Epithelial cell of proximal tubule (primary cell): ENCODE data around the gene ATP1A3. TPM values are rescaled to one million over a fixed set of nuclear protein-coding genes. Genes with fewer than 3 reads are reported as not detected.

Source experiments
- DNase-seq: peaks from one replicate; pipeline ENCODE4 v3.0.0-alpha.2; 2011; ENCODE audit warnings: low read depth
- H3K4me3 ChIP-seq: 2 replicates; pipeline ENCODE4 v1.5.1; 2011; ENCODE audit warnings: low read depth, mild to moderate bottlenecking, low read length
- CTCF ChIP-seq: conservative IDR thresholded peaks from 2 replicates; pipeline ENCODE4 v1.5.1; 2012; ENCODE audit warnings: low read depth, mild to moderate bottlenecking, low read length
- total RNA-seq: library from RNA; depleted of rRNA; stranded (reverse); fragments of >200 nt; gene quantifications from 2 replicates; pipeline ENCODE4 v1.2.3, GENCODE V29; 2015

Gene ATP1A3
- total RNA-seq, 1 donor from 2014 or later, result not detected

GRCh38 chr19:41978470-41978869, 15.6 kb downstream of the ATP1A3 start:
- no peak for TF ChIP-seq CTCF
- no peak for DNase-seq

GRCh38 chr19:41977916-41978315, 16.1 kb downstream of the ATP1A3 start:
- H3K4me3 ChIP-seq, result no peak overlapping the region
- TF ChIP-seq CTCF, result no peak
- DNase-seq, result no peak

More at GRCh38 chr19:41978470-41978869, 15.6 kb downstream of the ATP1A3 start:
- H3K4me3 ChIP-seq, result no peak overlapping the region

DNA sequence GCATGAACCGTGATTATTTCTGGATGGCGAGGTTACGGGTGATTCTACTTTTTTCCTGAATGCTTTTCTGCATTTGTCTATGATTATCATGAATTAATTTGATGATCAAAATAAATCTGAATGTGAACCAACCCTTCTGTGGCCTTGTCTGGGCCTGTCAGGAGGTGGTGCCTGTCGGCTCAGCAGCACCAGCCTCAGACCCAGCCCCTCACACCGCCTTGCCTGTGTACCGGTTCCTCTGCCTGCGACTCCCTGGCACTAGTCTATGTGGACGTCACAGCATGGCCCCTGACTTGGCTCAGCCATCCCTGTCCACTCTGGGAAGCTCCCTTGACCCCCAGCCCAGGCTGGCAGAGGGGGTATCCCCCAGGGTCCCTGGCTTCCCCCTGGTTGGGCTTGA, 19.4 kb downstream of the ATP1A3 start:
- DNase-seq, result no peak
- TF ChIP-seq CTCF, result no peak

DNA sequence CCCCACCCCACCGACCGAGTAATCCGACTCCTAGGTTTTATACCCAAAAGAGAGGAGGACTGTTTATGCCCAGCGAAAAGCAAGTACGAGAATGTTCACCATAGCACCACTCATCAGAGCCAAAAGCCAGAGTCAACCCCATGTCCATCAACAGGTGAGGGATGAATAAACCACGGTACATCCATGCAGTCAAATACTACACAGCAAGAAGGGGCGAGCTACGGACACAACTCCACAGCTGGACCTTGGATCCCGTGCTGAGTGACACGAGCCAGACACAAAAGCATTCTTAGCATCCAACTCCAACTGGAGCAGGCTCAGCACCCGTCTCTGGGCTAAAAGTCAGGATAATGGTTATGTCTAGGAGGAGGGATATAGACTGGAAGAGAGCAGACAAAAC, 22.7 kb downstream of the ATP1A3 start:
- DNase-seq, result no peak
- H3K4me3 ChIP-seq, result no peak overlapping the region
- TF ChIP-seq CTCF, result no peak

More for the DNA sequence above, 19.4 kb downstream of the ATP1A3 start:
- H3K4me3 ChIP-seq, result no peak overlapping the region

DNA sequence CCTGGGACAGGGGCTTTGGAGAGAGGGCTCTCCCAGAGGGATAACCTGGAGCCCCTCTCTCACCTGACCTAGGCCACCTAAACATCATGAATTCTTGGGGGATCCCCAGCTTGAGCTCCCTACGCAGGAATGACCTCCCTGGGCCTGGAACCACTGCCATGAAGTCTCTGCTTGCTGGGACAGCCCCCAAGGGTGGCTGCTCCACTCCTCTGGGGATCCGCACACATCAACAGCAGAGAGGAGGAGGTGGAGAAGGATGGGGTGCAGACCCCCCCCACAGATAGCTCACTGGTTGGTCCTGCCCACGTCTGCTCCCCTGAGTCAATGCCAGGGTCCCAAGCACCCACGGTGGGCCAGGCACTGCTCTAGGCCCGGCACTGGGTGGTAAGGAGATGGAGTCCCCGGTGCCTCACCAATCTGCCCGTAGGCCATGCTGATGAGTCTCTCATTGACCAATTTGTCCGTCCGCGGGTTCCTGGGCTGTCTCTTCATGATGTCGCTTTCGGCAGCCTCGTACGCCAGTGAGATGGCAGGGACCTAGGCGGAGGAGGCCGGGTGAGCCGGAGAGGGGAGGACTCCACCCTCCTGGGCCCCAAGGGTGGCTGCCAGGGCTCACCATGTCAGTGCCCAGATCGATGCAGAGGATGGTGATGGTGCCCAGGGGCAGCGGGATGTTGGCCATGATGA, 24.1 kb downstream of the ATP1A3 start:
- no peak for DNase-seq
- no peak for TF ChIP-seq CTCF
- H3K4me3 ChIP-seq, result no peak overlapping the region

GRCh38 chr19:41968751-41969595, 25.1 kb downstream of the ATP1A3 start:
- H3K4me3 ChIP-seq, result no peak overlapping the region
- no peak for DNase-seq
- TF ChIP-seq CTCF, result no peak
